Left lung (tissue), 10 donors: ENCODE measurements around the gene CLEC12A. TPM values are rescaled to one million over a fixed set of nuclear protein-coding genes. Genes with fewer than 3 reads are reported as not detected.

ENCODE experiments used
- ATAC-seq: fragments of 200-7000 bp; cut with Tn5 transposase; one replicate; pipeline ENCODE4 v1.9.1; 2020; ENCODE audit warnings: moderate library complexity
- DNase-seq, 4 donors: peaks; one replicate each; pipeline ENCODE4 v3.0.0-alpha.2; 2013 to 2020
- H3K27ac ChIP-seq, 2 donors: fragments of 200-600 bp; sonication (generic) in 1 of 2; one replicate each; pipeline versions ENCODE4 v1.5.0 to v1.8.0; 2020 to 2021
- H3K27me3 ChIP-seq, 2 donors: fragments of 200-600 bp; sonication (generic) in 1 of 2; one replicate each; pipeline versions ENCODE4 v1.5.0 to v1.8.0; 2020 to 2021
- H3K36me3 ChIP-seq, 2 donors: fragments of 200-600 bp; sonication (generic) in 1 of 2; one replicate each; pipeline versions ENCODE4 v1.5.0 to v1.8.0; 2020 to 2021
- H3K4me1 ChIP-seq, 2 donors: fragments of 200-600 bp; one replicate each; pipeline ENCODE4 v1.8.0; 2021
- H3K4me3 ChIP-seq, 2 donors: fragments of 200-600 bp; sonication (generic) in 1 of 2; one replicate each; pipeline versions ENCODE4 v1.5.0 to v1.8.0; 2020 to 2021; ENCODE audit warnings: mild to moderate bottlenecking in 1 of 2
- H3K9me3 ChIP-seq, 2 donors: fragments of 200-600 bp; sonication (generic) in 1 of 2; one replicate each; pipeline versions ENCODE4 v1.5.0 to v1.8.0; 2020 to 2021
- CTCF ChIP-seq, 2 donors: fragments of 200-600 bp; sonication (generic) in 1 of 2; IDR thresholded peaks; one replicate each; pipeline versions ENCODE4 v1.5.0 to v1.8.0; 2021; ENCODE audit warnings: antibody characterized with exemption in 2 of 2
- intact Hi-C, 2 donors: fragments of 100-400 bp; cut with DNase I; formaldehyde crosslinking; loops; one replicate each; pipeline versions ENCODE4 v1.11.2 to v1.14.2; 2022
- polyA plus RNA-seq, 6 donors: library from polyadenylated mRNA; unstranded; fragments of 120-200 nt; gene quantifications; one replicate each; pipeline ENCODE4 v1.2.1, GENCODE V29; 2013; ENCODE audit not compliant: insufficient read length in 6 of 6
- total RNA-seq, 2 donors: library from RNA; stranded (reverse); fragmentation: NEBNext Ultra II Directional; extraction: Animal tissue kit (Norgen Biotek cat#: 25700); gene quantifications; one replicate each; pipeline ENCODE4 v1.2.1, GENCODE V29; 2021
- donor health status: DM: no; HTN: yes; CAD: no.
- donor health status: DM: no; HTN: no; CAD: no.

CLEC12A gene
- total and polyA plus RNA-seq, 8 donors: 0.61 to 12.7 (median 0.96) TPM

- no peak overlapping the region for H3K4me3 ChIP-seq
- H3K27ac ChIP-seq: no peak overlapping the region
- intact Hi-C loops: no loop called here
- H3K9me3 ChIP-seq: no peaks in the 10 kb centered on the region
- H3K27me3 ChIP-seq: no peaks in the 10 kb centered on the region
- no peaks in the 10 kb centered on the region for H3K36me3 ChIP-seq
- TF ChIP-seq CTCF (IDR thresholded peaks at IDR 0.05): no peak
- no peak for DNase-seq
- ATAC-seq: no peak
- no peaks in the 10 kb centered on the region for H3K4me1 ChIP-seq
Measured at GRCh38 chr12:10001171-10001776, 30.1 kb downstream of the CLEC12A start.

GRCh38 chr12:10012630-10013330, 41.6 kb downstream of the CLEC12A start:
- no peaks in the 10 kb centered on the region for H3K9me3 ChIP-seq
- H3K27me3 ChIP-seq: no peaks in the 10 kb centered on the region
- intact Hi-C loops: no loop called here
- H3K4me1 ChIP-seq: no peaks in the 10 kb centered on the region
- DNase-seq: no peak
- H3K36me3 ChIP-seq: no peaks in the 10 kb centered on the region
- ATAC-seq: no peak
- no peak overlapping the region for H3K4me3 ChIP-seq
- TF ChIP-seq CTCF (IDR thresholded peaks at IDR 0.05): no peak
- no peak overlapping the region for H3K27ac ChIP-seq

- no peak overlapping the region for H3K4me3 ChIP-seq
- no peak for TF ChIP-seq CTCF (IDR thresholded peaks at IDR 0.05)
- H3K27me3 ChIP-seq: no peaks in the 10 kb centered on the region
- H3K4me1 ChIP-seq: no peaks in the 10 kb centered on the region
- H3K27ac ChIP-seq: no peak overlapping the region
- ATAC-seq (no peak), DNase-seq (no peak)
- intact Hi-C loops: no loop called here
- no peaks in the 10 kb centered on the region for H3K9me3 ChIP-seq
- no peaks in the 10 kb centered on the region for H3K36me3 ChIP-seq
Measured at GRCh38 chr12:10015450-10015849, 44.2 kb downstream of the CLEC12A start.

DNA sequence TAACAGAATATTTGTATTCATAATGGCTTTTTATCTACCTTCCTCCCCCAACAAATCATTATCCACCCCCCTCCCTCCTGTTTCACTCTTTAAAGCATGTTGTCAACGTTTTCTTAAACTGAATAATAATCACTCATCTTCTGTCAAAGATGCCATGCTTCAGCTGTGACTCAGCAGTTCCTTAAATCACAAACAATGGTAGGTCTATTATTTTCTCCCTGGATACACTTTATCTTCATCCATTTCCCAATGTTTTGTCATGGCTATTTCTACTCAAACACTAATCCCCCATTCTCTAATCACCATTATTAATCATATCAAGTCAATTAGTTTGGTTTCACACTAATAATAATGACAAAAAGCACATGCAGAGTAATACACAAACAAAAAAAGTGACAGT, 45.7 kb downstream of the CLEC12A start:
- Histone ChIP-seq H3K27me3 (no peaks in the 10 kb centered on the region), H3K27ac (no peak overlapping the region), H3K4me1 (no peaks in the 10 kb centered on the region), H3K4me3 (no peak overlapping the region), H3K9me3 (no peaks in the 10 kb centered on the region), H3K36me3 (no peaks in the 10 kb centered on the region)
- intact Hi-C loops: no loop called here
- ATAC-seq (no peak), DNase-seq (no peak)
- TF ChIP-seq CTCF (IDR thresholded peaks at IDR 0.05): no peak

- H3K4me1 ChIP-seq: no peaks in the 10 kb centered on the region
- ATAC-seq: no peak
- H3K27ac ChIP-seq: no peak overlapping the region
- H3K27me3 ChIP-seq: no peaks in the 10 kb centered on the region
- H3K36me3 ChIP-seq: no peaks in the 10 kb centered on the region
- DNase-seq: no peak
- intact Hi-C loops: no loop called here
- H3K4me3 ChIP-seq: no peak overlapping the region
- TF ChIP-seq CTCF (IDR thresholded peaks at IDR 0.05): no peak
- H3K9me3 ChIP-seq: no peaks in the 10 kb centered on the region
Measured at GRCh38 chr12:10018386-10018785, 47.2 kb downstream of the CLEC12A start.
